DMS 273 (cell line): ENCODE measurements around the gene KAZN.

Experiments used
- DNase-seq: peaks from one replicate; lab custom pipeline; 2025; ENCODE audit not compliant: unreplicated experiment; lab: John Stamatoyannopoulos, UW

The KAZN gene

GRCh38 chr1:15141935-15142539 is 543.6 kb downstream of the KAZN start:
- peak; percentile 88 for DNase-seq

GRCh38 chr1:15145327-15145726 is 546.8 kb downstream of the KAZN start:
- DNase-seq, result no peak

DNA sequence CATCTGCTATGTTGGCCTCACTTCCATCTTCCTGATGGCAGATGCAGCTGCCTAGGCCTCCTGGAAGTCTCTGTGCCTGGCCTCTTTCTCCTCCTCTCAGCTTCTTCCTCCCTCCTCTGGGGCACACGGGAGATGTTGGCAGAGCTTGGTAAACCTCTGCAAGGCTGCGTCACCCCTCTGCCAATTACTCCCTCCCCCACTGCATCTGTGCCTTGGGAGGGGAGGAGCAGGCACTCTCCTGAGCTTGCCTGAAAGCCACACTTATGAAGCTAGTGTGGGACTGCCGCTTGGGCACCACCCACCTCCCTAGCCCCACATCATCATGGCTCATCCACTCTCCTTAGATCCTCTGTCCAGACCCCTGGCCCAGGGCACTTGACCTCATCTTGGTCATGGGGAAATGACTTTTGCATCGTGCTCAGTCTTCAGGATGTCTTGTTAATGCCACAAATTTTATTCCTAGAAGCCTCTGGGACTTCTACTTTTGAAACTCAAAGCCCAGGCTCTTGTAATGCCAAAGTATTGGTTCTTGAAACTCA is 547.7 kb downstream of the KAZN start:
- peak; percentile 89 for DNase-seq

- no peak for DNase-seq
Observed at GRCh38 chr1:15146971-15147376, 548.5 kb downstream of the KAZN start.

GRCh38 chr1:15148004-15148403 is 549.5 kb downstream of the KAZN start:
- no peak for DNase-seq

GRCh38 chr1:15148475-15148874 is 550.0 kb downstream of the KAZN start:
- no peak for DNase-seq

- DNase-seq, result no peak
Observed at GRCh38 chr1:15148941-15149340, 550.5 kb downstream of the KAZN start.

DNA sequence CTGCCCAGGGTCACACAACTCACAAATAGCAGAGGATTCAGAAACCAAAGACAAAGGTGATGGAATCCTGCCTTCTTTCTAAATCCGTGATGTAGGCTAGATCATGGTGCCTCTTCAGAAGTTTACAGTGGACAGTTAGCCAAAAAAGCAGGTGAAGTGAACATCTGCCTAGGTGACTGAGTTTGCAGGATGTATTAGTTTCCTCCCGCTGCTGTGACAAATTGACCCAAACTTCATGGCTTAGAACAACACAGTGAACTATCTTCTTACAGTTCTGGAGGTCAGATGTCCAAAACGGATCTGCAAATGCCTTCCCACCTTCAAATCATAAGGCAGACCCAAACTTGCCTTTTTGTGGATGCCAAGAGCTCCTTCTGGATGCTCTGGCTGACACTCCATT is 551.9 kb downstream of the KAZN start:
- DNase-seq, result no peak

- no peak for DNase-seq
Observed at GRCh38 chr1:15151377-15151806, 552.9 kb downstream of the KAZN start.

DNA sequence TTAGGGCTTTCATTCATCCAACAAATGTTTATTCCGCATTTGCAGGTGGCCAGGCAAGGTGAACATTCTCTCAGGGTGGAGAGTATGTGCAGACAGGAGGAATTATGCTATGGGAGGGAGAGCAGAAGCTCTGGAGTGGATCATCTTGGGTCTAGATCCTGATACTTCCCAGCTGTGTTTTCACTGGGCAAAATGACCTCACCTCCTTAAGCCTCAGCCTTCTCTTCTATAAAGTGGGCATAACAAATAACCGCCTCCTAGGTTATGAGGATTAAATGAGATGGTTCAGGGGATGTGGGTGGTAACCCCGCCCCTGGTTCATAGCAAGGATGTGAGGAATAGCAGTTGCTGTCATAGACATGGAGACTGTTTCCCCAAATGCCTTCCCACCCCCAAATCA is 553.4 kb downstream of the KAZN start:
- no peak for DNase-seq

GRCh38 chr1:15152318-15153183 is 554.1 kb downstream of the KAZN start:
- peak; percentile 94 for DNase-seq

- peak; percentile 90 for DNase-seq
Observed at GRCh38 chr1:15153184-15153841, 554.8 kb downstream of the KAZN start, which contains the start of gene TMEM51. TSS of gene TMEM51 (plus strand) at chr1:15153747. CDS start at chr1:15215088, 61,341 bp downstream.

GRCh38 chr1:15153842-15154479 is 555.5 kb downstream of the KAZN start:
- peak; percentile 90 for DNase-seq

DNA sequence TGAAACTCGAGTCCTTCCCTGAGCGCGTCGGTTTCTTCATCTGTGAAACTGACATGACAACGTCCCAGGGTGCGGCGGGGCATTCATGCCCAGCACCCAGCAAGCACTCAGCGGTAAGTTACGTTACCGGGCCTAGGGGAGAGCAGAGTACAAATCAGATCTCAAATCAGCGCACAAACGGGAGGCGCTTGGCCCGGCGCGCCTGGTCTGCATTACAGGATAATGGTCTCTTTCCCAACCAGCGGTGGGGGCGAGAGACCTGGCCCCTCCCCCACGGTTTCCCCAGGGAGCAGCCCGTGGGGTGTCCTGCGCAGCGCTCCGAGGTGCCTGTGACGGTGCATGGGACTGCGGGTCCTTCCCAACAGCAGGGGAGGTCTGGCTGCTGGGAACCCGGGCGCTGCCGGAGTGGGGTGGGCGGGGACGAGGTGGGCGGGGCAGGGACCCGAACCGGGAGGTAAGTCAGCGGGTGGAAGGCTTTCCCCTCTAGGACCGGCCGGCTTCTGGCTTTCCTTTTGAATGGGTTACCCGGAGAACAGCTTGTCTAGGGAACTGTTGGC is 556.1 kb downstream of the KAZN start:
- DNase-seq, result peak; percentile 55

GRCh38 chr1:15155191-15155590 is 556.7 kb downstream of the KAZN start:
- DNase-seq, result no peak

DNA sequence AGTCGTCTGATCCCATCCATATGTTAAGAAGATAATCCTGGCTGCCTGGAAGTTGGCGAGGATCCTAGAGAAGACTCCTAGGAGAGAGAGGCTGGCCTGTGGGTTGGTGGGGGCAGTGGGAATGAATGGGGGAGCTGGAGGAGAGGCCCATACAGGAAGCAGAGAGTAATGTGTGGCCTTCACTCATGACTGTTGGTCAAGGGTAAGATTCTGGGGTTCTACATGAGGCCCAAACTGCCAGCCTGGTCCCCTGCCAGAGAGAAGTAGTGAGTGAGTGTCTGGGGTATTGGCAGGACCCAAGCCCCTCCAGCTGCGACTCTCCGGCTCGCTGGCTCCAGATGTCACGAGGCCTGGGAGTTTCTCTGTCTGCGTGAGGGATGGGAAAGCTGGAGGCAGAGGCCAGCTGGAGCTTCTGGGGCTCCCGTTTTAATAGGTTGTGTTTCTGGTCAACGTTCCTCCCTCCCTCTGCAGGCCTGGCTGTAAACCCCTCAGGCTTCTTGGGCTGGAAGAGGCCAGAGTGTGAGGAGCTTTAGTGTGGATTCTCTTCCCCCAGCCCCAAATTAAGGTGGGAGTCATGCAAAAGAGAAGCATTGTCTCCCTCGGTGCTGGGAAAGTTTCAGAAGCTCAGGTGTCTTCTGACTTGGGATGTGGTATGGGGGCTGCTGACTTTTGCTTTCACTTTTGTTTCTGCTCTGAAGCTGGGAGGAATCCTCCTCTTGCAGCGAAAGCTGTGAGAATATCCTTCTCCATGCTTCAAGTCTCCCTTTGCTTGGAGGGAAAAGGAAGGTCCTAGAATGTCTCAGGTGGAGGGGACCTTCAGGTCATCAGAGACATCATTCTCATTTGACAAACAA is 557.6 kb downstream of the KAZN start:
- DNase-seq, result peak; percentile 92

- peak; percentile 46 for DNase-seq
Observed at GRCh38 chr1:15156807-15157380, 558.4 kb downstream of the KAZN start.

DNA sequence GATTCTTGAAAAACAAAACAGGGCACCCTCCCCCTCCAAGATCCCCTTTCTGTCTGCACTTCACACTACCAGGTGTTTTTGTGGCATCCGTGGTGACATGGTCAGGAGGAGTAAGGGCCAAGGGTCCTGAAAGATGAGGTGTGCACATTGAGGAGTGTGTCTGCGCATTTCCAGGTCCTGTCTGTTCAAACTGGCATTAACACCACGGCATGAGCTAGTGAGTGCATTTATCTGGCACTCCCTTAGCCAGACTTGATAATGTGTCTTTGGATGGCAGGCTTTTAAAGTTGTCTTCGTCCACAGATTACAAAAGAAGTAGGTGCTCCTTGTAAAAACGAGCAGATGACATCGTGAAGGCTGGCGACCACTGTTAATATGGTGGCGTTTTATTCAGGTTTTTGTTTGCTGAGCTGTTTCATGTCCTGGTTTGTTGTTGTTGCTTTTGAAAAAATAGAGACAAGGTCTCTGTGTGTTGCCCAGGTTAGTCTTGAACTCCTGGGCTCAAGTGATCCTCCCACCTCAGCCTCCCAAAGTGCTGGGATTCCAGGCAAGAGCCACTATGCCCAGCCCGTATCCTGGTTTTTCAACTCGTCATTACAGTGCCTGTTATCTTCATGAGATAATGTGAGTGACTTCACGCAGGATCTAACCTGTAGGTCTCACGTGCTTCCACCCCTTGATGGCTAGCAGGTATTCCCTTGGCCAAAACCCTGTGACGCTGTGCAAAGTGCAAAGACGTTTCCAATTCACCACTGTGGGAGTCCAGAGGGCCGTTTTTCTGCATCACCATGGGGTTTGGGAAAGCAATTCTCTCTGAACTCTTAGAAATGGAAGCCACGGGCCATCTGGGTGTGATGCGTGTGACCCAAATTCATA is 559.3 kb downstream of the KAZN start:
- no peak for DNase-seq
